ENCODE data around the gene LRP8. TPM values are rescaled to one million over a fixed set of nuclear protein-coding genes. Genes with fewer than 3 reads are reported as not detected.

LRP8 gene
- total RNA-seq, 1 experiment from 2014 or later, result 69.5 TPM

GRCh38 chr1:53220171-53220961, 107.5 kb downstream of the LRP8 start, which contains the start of gene CZIB (continued):
- TF ChIP-seq FOXK1 (CRISPR knock-in tag; IDR thresholded peaks at IDR 0.05), result peak; percentile 85
- TF ChIP-seq ZNF416 (CRISPR knock-in tag; IDR thresholded peaks at IDR 0.05), result peak; percentile 53; the same call in 1 of the 2 replicates
- TF ChIP-seq, protein P1, sequence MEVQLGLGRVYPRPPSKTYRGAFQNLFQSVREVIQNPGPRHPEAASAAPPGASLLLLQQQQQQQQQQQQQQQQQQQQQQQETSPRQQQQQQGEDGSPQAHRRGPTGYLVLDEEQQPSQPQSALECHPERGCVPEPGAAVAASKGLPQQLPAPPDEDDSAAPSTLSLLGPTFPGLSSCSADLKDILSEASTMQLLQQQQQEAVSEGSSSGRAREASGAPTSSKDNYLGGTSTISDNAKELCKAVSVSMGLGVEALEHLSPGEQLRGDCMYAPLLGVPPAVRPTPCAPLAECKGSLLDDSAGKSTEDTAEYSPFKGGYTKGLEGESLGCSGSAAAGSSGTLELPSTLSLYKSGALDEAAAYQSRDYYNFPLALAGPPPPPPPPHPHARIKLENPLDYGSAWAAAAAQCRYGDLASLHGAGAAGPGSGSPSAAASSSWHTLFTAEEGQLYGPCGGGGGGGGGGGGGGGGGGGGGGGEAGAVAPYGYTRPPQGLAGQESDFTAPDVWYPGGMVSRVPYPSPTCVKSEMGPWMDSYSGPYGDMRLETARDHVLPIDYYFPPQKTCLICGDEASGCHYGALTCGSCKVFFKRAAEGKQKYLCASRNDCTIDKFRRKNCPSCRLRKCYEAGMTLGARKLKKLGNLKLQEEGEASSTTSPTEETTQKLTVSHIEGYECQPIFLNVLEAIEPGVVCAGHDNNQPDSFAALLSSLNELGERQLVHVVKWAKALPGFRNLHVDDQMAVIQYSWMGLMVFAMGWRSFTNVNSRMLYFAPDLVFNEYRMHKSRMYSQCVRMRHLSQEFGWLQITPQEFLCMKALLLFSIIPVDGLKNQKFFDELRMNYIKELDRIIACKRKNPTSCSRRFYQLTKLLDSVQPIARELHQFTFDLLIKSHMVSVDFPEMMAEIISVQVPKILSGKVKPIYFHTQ (CRISPR knock-in tag; IDR thresholded peaks at IDR 0.05), result no peak
- no peak for TF ChIP-seq ZNF396 (CRISPR knock-in tag; IDR thresholded peaks at IDR 0.05; ENCODE audit: borderline replicate concordance)
- peak; percentile 80; the same call in 1 of the 2 replicates for TF ChIP-seq TEAD1 (CRISPR knock-in tag; IDR thresholded peaks at IDR 0.05)
- peak; percentile 89; the same call in 1 of the 2 replicates for TF ChIP-seq SP1 (CRISPR knock-in tag; conservative IDR thresholded peaks at IDR 0.05)
- TF ChIP-seq, protein P2, sequence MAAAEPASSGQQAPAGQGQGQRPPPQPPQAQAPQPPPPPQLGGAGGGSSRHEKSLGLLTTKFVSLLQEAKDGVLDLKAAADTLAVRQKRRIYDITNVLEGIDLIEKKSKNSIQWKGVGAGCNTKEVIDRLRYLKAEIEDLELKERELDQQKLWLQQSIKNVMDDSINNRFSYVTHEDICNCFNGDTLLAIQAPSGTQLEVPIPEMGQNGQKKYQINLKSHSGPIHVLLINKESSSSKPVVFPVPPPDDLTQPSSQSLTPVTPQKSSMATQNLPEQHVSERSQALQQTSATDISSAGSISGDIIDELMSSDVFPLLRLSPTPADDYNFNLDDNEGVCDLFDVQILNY (CRISPR knock-in tag; IDR thresholded peaks at IDR 0.05), result peak; percentile 76
- TF ChIP-seq USF2 (CRISPR knock-in tag; IDR thresholded peaks at IDR 0.05), result no peak; the same call in 1 of the 2 replicates
- TF ChIP-seq JUN (CRISPR knock-in tag; IDR thresholded peaks at IDR 0.05), result no peak
- 0 out of 2 replicates have a peak, but pooled peaks have one; percentile 45 for TF ChIP-seq CREM (CRISPR knock-in tag; IDR thresholded peaks at IDR 0.05)
- no peak for TF ChIP-seq PRRX2 (CRISPR knock-in tag; IDR thresholded peaks at IDR 0.05)
- TF ChIP-seq NFATC4 (CRISPR knock-in tag; IDR thresholded peaks at IDR 0.05), result no peak
- no peak for TF ChIP-seq ZNF423 (CRISPR knock-in tag; IDR thresholded peaks at IDR 0.05)
- no peak; the same call in 1 of the 2 replicates for TF ChIP-seq ESRRA (CRISPR knock-in tag; IDR thresholded peaks at IDR 0.05; ENCODE audit: borderline replicate concordance)
- TF ChIP-seq ETV6 (CRISPR knock-in tag; IDR thresholded peaks at IDR 0.05), result peak; percentile 73
- TF ChIP-seq E2F1 (CRISPR knock-in tag; IDR thresholded peaks at IDR 0.05), result no peak
- peak; percentile 86 for TF ChIP-seq KAT7 (CRISPR knock-in tag; IDR thresholded peaks at IDR 0.05; ENCODE audit: borderline replicate concordance)
- TF ChIP-seq TCF7 (CRISPR knock-in tag; IDR thresholded peaks at IDR 0.05; ENCODE audit: low read depth), result no peak

GRCh38 chr1:53219711-53220110, 108.2 kb downstream of the LRP8 start:
- CTCF ChIA-PET, result no interaction called here
- no peak for ATAC-seq
- TF ChIP-seq ZNF317 (CRISPR knock-in tag; IDR thresholded peaks at IDR 0.05; ENCODE audit: borderline replicate concordance, low read depth) (no peak), ZNF396 (CRISPR knock-in tag; IDR thresholded peaks at IDR 0.05; ENCODE audit: borderline replicate concordance) (no peak), JAZF1 (CRISPR knock-in tag; IDR thresholded peaks at IDR 0.05) (no peak), SMAD4 (CRISPR knock-in tag; IDR thresholded peaks at IDR 0.05) (no peak), ZNF263 (CRISPR knock-in tag; IDR thresholded peaks at IDR 0.05; ENCODE audit: low read depth) (no peak), NFE2L1 (CRISPR knock-in tag; IDR thresholded peaks at IDR 0.05) (no peak), CREM (CRISPR knock-in tag; IDR thresholded peaks at IDR 0.05) (no peak), GABPB1 (CRISPR knock-in tag; IDR thresholded peaks at IDR 0.05) (no peak)
- TF ChIP-seq, protein P3, sequence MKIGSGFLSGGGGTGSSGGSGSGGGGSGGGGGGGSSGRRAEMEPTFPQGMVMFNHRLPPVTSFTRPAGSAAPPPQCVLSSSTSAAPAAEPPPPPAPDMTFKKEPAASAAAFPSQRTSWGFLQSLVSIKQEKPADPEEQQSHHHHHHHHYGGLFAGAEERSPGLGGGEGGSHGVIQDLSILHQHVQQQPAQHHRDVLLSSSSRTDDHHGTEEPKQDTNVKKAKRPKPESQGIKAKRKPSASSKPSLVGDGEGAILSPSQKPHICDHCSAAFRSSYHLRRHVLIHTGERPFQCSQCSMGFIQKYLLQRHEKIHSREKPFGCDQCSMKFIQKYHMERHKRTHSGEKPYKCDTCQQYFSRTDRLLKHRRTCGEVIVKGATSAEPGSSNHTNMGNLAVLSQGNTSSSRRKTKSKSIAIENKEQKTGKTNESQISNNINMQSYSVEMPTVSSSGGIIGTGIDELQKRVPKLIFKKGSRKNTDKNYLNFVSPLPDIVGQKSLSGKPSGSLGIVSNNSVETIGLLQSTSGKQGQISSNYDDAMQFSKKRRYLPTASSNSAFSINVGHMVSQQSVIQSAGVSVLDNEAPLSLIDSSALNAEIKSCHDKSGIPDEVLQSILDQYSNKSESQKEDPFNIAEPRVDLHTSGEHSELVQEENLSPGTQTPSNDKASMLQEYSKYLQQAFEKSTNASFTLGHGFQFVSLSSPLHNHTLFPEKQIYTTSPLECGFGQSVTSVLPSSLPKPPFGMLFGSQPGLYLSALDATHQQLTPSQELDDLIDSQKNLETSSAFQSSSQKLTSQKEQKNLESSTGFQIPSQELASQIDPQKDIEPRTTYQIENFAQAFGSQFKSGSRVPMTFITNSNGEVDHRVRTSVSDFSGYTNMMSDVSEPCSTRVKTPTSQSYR (CRISPR knock-in tag; IDR thresholded peaks at IDR 0.05), result no peak
- TF ChIP-seq, protein P2 (CRISPR knock-in tag; IDR thresholded peaks at IDR 0.05), result no peak

More at GRCh38 chr1:53219711-53220110, 108.2 kb downstream of the LRP8 start:
- peaks cover 5% of the 10 kb centered on the region; the same call in 1 of the 2 replicates for H3K27me3 Mint-ChIP-seq (ENCODE audit: low read depth)
- peak overlapping the region; percentile 88 for H3K4me3 Mint-ChIP-seq
- peaks cover 13% of the 10 kb centered on the region for H3K4me1 Mint-ChIP-seq
- no peaks in the 10 kb centered on the region for H3K9me3 Mint-ChIP-seq
- POLR2A ChIA-PET, result no interaction called here
- peaks cover 2% of the 10 kb centered on the region; the same call in 1 of the 2 replicates for H3K36me3 Mint-ChIP-seq
- DNase-seq (ENCODE audit: low spot score), result no peak
- peak overlapping the region; percentile 53; the same call in 1 of the 2 replicates for H3K27ac Mint-ChIP-seq
